ENCODE data around the gene OR56A4.

- TF ChIP-seq POLR2A (IDR thresholded peaks at IDR 0.05; ENCODE audit: low read length) (no peak), MYC (IDR thresholded peaks at IDR 0.05; ENCODE audit: borderline replicate concordance, low read length) (no peak)
Observed at GRCh38 chr11:6006846-6007245, at the start of gene OR56A4.

Data from A549 (cell line).